Esophagus muscularis mucosa (tissue), 4 donors: ENCODE data around the gene METTL25B.

Experiments
- CTCF ChIP-seq, 3 experiments: fragments of 200-600 bp in 2 of 3; fragments of 450-650 bp in 1 of 3; sonication (generic) in 2 of 3; IDR thresholded peaks; one replicate each; pipeline ENCODE4 v1.5.1; 2017 to 2019; ENCODE audit warnings: antibody characterized with exemption in 3 of 3, mild to moderate bottlenecking in 2 of 3, moderate library complexity in 1 of 3
- EP300 ChIP-seq: sonication (generic); formaldehyde crosslinking; IDR thresholded peaks from one replicate; pipeline ENCODE4 v1.6.1; 2017; ENCODE audit warnings: antibody characterized with exemption
- POLR2A ChIP-seq: fragments of 450-650 bp; IDR thresholded peaks from one replicate; pipeline ENCODE4 v1.6.1; 2017; ENCODE audit warnings: antibody characterized with exemption, moderate library complexity, mild to moderate bottlenecking, low read depth
- POLR2AphosphoS5 ChIP-seq, 2 donors: sonication (generic); formaldehyde crosslinking; IDR thresholded peaks; one replicate each; pipeline ENCODE4 v1.6.1; 2017; ENCODE audit warnings: antibody characterized with exemption in 2 of 2

- TF ChIP-seq POLR2AphosphoS5 (IDR thresholded peaks at IDR 0.05) = no peak
- no peak for TF ChIP-seq CTCF (IDR thresholded peaks at IDR 0.05)
- TF ChIP-seq POLR2A = no peak
- TF ChIP-seq EP300 = no peak
Measured at GRCh38 chr1:156751451-156751756, 23.1 kb downstream of the METTL25B start, which contains the start of gene HDGF.
